NCI-H524 treated with DMSO at 0.1 percent for 48 hours (cell line): ENCODE results near the gene SSUH2.
"Not testable (repeated sequence)": the region's sequence is repeated elsewhere in the genome, so short reads cannot be mapped to it uniquely, and the experiment has no call there.

Experiments
- DNase-seq: peaks from one replicate; lab custom pipeline; 2025; lab: John Stamatoyannopoulos, UW

The SSUH2 gene

DNA sequence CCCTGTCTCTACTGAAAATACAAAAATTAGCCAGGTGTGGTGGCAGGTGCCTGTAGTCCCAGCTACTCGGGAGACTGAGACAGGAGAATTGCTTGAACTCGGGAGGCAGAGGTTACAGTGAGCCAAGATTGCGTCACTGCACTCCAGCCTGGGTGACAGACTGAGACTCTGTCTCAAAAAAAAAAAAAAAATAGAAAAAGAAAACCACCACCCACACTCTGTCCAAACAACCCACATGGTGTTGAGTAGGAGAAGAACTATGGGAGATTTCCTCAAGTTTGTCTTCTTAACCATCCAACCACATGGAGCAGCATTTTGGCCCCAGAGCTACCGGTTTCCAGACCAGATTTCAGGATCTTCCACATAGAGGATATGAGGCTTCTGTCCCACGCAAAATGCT lies 64.2 kb downstream of the SSUH2 start:
- DNase-seq: not testable (repeated sequence)

DNA sequence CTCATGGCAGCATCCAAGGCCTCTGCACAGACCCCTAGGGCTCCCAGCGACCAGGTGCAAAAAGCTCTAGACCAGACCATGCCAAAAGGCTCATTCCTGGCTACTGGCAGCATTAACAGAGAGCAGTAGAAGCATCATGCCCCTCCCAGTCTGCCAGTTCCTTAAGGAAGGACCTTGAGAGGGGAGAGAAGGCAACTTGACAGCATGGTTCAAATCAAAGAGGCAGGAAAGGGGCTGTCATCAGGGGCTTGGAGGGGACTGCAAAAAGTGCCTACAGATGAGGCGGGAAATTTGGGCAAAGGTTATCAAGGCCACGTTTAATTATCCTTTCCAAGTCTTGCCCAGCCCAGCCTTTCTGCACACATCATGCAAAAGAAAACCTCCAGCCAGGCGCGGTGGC lies 64.7 kb downstream of the SSUH2 start:
- DNase-seq: no peak

DNA sequence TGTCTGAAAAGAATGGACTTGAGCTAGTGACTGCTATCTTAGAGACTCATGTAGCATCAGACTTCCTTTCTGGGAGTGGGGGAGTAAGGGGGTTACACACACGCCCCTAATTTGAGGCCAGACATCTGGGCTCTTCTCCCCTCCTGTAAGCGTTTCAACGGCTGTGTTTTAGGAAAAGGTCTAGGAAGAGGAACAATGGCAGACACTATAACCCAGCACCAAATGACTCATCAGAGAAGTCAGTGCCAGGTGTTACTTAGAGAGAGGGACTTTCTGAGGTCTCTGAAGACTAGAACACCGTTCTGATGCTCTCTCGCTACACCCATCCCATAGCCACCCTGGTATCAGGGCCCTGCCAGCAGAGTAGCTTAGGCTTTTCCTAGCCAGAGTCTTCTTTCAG lies 65.5 kb downstream of the SSUH2 start:
- DNase-seq: no peak

DNA sequence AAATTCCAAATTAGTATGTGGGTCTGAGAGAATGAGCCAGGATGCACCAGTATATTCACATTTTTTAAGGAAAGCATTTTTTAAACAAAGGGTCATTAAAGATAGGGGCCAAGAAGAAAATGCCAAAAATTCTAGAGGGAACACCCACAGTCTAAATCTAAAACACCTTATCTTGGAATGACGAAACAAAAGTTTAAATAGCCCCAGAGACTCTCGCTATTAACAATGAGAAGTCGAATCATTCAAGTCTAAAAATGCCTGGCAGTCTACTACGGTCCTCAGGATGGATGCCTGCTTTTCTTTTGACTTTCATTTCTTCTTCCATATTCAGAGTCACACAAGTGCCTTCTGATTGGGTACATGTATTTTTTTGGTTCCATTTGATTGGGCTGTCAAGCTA lies 66.3 kb downstream of the SSUH2 start:
- DNase-seq: no peak

DNA sequence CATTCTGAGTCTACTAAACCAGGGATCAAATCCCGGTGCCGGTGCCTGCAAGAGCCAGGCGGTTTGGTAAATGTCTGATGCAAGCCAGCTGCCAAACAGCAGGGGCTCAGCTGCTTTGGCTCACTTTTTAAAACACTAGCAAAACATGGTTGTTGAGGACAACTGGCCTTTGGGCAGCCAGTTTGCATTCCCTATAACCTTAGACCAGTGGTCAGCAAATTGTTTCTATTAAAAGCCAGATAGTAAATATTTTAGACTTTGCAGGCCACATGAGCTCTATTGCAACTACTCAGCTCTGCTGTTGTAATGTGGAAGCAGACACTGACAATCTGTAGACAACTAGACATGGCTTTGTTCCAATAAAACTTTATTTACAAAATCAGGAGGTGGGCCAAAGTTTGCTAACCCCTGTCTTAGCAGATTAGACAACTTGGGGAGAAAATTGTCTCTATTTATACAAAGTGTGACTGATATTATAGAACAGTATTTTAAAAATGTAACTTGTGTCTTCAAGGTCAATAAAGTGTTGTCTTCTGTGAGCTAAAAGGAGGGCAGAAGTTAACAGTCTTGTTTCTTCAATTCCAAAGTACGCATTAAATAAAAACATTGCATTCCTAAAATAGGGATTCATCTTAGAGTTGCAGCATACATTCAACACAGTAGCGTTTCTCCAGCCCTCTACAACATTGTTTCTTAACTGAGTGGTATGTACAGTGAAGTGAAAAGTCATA lies 67.6 kb downstream of the SSUH2 start:
- no peak for DNase-seq

DNA sequence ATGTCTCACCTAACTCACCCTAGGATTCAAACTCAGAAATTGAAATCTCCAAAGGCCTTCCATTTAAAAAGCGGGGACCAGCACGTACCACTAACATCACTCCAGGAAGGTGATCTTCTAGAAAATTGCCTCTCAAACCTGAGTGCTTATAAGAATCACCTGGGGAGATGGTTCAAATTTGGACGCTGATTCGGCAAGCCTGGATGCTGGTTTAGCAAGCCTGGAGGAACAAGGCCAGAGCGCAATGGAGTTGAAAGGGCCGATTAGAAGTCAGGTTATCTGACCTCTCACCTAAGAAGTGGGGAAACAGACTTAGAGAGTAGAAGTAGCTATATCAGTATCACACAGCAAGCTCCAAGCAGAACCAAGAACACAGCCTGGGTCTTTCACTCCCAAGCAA lies 68.2 kb downstream of the SSUH2 start:
- no peak for DNase-seq

DNA sequence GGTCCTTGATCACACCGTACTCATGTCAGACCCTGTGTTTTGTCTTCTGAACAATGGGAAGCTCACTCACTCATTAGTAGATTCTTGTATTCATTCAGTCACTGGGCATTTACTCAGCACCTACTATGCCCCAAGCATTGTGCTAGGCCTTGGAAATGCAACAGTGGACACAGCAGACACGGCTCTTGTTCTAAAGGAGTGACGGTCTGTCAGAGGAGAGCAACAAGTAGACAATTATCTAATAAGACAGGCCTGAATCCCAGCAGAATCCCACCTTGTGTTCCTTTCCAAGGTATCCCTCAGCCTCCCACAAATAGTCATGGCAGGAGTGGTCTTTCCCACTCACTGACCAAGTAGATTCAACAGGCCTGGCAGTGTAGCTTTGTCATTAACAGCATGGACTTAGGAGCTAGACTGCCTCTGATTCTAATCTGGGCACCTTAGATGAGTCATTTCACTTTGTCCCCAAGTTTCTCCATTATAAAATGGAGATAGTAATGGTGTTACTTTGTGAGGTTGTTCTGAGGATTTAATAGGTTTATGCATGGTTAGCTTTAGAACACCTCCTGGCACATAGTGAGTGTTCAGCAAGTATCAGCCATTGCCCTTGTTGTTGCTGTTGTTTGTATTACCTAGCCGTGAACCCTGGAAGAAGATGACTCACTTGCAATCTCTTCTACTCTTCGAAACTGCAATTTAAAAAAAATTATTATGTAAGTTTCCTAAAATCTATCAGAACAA lies 69.1 kb downstream of the SSUH2 start:
- no peak for DNase-seq

DNA sequence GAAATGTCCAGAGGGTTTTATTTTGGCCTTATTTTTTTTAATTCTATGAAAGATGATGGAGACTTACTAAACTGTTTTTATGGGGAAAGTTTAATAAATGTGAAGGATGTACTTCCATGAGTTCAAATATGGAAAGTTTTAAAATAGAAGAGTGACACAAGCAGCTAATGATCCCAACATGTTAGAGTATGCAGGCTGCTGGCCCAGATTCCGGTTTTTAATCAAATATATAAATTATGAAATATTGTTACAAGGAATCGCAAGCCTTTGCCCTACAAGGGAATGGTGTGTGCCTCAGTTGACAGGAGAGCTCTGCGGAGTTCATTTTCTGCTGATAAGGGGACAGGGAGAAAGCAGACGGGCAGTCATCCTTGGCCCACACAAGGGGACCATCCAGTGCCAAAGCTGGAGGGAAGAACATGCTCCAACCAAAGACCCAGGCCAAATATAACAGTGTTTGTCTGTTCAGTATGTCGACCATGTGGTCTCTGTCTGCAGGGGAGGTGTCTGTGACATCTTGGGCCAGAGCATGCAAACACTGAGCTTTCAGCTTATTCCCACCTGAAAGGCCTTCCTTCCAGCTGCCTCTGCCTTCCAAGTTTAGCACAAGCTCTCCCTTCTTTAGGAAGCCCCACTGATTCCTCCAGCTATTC lies 69.8 kb downstream of the SSUH2 start:
- DNase-seq: no peak

DNA sequence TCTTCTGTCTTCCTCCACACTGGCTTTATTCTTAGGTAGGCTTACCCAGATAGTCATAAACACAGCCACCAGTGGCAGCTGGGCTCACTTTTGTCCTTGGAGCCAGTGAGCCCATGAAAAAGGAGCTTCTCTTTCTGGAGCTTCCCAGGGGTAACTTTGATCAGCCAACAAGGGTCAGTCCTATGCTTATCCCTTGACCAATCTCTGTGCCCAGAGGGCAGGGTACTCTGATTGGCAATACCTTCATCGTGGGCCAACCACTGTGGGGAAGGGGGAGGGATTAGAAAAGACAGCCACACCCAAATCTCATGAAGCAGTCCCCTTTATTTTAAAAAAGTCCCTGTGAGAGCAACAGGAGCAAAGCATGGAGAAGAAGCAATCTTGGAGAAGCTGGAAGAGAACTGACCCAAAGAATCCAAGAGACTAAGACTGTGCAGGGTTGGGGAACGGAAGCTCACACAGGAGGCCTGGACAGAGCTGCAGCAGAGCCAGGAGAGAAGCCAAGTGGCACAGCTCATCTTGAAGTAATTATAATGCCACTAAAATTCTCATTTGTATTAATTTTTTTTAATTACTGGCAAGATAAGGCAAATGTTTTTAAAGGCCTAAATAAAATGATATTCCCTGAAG lies 70.4 kb downstream of the SSUH2 start:
- no peak for DNase-seq

DNA sequence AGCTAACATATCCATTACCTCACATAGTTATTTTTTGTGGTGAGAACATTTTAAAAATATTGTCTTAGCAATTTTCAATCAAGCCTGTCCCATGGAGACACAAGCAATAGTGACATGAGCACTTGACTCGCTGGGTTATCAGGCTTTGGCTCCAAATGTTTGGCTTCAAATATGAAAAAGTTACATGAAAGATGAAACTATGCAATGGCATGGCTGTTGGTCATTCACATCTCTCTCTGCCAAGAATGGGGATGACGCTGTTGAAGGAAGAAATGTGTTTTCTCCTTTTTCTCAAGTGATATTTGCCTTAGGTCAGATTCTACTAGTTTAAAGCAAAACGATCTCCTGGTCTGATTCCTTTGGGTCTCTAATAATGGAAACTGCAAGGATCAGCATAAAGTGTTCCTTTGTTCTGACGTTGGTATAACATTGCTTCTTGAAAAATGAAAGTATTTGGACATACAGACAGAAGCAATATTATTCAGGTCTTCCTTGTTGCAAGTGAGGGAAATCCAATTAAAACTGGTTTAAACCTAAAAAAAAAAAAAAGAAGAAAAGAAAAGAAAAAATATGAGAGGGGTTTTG lies 71.2 kb downstream of the SSUH2 start:
- DNase-seq: no peak

DNA sequence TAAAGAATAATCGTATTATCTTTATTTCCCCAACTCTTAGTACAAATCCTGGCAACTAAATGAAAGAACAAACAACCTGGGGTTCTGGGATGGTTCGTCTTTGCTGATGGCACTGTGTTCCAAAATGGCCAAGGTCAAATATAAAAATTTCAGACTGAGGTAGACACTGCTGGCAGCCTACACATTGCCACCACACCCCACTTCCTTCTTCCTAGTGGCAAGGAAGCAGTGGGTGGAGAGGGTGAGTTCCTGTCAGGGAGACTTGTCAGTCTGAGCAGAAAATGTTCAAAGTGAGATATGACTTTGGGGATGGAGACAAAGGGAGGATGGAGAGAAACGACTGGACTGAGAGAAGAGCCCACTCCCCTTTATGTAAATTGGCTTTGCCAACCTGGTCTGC lies 73.3 kb downstream of the SSUH2 start:
- no peak for DNase-seq
